Activated T-cell treated with anti-CD3 and anti-CD28 coated beads for 48 hours (primary cell): ENCODE results near the gene C2orf81.
"Not testable (repeated sequence)": the region's sequence is repeated elsewhere in the genome, so short reads cannot be mapped to it uniquely, and the experiment has no call there.

ENCODE experiments used
- DNase-seq: peaks from one replicate; pipeline ENCODE4 v3.0.0-alpha.2; 2020; ENCODE audit warnings: low read depth

The C2orf81 gene

GRCh38 chr2:74421221-74421870, at the start of gene C2orf81, which contains the start of gene WDR54:
TSS of gene C2orf81 (minus strand) at chr2:74421619. CDS start at chr2:74421560, 59 bp downstream.
TSS of gene WDR54 (plus strand) at chr2:74421730. CDS start at chr2:74422154, 424 bp downstream.
- peak; percentile 96 for DNase-seq

DNA sequence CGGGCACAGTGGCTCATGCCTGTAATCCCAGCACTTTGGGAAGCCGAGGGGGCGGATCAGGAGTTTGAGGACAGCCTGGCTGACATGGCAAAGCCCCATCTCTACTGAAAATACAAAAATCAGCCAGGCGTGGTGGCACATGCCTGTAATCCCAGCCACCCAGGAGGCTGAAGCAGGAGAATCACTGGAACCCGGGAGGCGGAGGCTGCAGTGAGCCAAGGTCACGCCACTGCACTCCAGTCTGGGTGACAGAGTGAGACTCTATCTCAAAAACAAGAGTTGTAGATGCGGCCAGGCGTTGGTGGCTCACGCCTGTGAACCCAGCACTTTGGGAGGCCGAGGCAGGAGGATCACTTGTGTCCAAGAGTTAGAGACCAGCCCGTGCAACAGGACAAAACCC, 49.3 kb upstream of the C2orf81 start:
- DNase-seq, result not testable (repeated sequence)

GRCh38 chr2:74464406-74464805, 43.0 kb upstream of the C2orf81 start:
- DNase-seq, result no peak

DNA sequence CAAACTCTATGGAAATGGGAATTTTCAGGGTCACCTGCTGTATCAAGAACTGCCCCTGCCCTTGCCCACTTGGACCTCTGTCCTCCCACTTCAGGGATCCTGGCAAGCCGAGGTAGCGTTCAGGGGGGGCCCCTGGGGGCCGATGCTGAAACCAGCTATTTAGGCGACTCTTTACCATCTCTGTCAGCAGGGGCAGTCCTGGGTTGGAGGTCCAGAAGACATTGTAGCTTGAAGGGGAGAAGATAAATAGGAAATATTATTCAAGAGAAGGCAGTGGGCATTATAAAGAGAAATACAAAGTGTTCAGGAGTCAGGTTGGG, 41.3 kb upstream of the C2orf81 start:
- DNase-seq, result no peak

DNA sequence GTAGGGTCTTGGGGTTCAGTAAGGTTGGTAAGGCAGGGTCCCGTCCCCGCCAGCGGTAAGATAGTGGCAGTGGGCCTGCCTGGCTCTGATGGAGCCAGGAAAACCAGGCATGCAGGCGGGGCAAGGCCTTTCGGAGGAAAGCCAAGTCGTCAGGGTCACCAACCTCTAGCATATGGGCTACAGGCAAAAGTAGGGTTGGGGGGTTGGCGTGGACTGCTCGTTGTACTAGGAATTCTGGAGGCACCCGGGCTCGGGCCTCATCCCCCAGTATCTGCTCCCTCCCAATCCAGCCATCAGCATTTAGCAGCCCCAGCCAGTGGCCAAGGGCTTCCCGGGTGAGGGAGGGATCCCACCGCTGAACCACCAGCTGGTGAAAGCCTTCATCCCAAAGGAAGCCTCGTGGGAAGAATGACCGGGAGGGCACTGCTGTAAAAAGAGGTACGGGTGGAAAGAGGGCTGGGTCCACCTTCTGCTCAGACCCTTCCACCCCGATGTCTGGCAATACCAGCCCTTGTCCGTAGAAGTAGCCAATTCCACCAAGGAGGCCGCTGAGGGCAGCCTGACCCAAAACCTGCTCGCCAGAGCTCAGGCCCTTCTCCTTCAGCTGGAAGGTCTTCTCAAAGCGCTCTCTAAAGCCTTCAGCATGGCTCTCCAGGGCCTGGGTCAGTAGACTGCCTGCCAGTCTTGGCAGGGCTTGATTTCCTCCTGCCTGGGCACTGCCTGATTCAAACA, 40.8 kb upstream of the C2orf81 start:
- no peak for DNase-seq

DNA sequence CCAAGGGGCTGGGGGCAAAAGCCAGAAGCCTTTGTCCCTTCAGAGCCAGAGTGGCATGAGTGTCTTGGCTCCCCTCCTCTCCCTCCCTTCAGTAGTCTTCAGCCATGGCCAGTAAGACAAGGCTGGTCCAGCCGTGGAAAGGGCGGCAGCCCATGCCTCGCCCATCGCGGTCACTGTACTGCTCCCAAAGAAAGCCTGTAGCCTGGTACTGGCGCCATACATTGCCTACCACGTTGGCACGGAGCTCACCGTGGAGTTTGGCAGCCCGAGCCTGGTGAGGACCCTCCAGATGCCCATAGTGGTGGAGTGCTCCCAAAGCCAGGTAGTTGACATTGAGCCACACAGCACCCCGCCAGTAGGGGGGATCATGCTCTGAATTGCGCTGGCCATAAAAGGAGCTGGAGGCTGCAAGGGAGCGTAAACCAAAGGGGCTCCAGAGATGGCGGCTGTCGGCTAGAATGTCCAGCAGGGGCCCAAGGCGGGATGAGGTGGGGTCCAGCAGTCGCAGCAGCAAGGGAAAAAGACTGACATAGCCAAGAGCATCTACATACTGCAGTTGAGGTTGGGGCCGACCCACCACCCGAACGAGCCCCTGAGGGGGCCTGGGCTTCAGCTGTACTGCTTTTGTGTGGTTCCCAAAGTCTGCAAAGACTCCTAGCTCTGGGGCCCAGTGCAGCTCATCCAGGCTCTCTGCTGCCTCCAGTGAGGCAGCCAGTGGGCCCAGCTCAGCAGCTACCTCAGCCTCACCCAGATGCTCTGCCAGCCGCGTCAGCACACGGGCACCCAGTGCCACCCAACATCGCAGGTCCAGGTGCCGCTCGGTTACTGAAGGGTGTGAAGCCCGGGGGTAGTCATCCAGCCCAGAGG, 40.0 kb upstream of the C2orf81 start:
- DNase-seq, result no peak

GRCh38 chr2:74460187-74460586, 38.8 kb upstream of the C2orf81 start:
- DNase-seq, result not testable (repeated sequence)

DNA sequence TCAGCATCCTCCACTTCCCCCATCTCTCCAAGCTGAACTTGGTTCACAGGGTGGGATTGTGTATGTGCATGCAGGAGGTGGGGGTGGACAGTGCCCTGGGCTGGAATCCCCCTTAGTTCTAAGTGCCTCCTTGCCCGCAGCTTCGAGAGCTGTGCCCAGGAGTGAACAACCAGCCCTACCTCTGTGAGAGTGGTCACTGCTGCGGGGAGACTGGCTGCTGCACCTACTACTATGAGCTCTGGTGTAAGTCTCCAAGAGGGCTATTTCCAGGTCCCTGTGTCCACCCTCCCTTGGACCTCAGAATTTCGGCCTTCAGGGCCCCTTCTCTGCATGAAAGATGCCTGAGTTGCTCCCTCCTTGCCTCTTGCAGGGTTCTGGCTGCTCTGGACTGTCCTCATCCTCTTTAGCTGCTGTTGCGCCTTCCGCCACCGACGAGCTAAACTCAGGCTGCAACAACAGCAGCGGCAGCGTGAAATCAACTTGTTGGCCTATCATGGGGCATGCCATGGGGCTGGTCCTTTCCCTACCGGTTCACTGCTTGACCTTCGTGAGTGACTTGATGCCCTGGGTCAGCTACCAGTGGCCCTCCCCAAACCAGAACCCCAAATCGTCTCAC, 38.2 kb upstream of the C2orf81 start:
- not testable (repeated sequence) for DNase-seq

DNA sequence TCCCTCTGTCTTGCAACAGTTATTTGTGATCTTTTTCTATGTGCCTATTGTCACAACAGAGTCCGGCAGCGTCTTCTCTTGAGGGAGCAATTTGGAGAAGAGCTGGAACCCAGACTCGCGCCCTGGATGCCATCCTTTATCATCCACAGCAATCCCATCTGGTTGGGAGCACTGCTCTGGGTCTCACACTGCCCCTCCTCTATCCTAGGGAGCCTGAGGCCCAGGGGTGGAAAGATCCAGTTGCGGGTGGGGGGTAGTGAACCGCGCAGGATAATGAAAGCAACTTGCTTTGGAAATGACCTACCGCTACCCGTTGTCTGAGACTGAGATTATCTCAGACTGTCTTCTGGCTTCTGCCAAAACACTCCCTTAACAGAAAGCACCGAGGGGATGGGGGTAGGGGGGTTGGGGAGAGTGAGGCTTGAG, 37.5 kb upstream of the C2orf81 start:
- no peak for DNase-seq

DNA sequence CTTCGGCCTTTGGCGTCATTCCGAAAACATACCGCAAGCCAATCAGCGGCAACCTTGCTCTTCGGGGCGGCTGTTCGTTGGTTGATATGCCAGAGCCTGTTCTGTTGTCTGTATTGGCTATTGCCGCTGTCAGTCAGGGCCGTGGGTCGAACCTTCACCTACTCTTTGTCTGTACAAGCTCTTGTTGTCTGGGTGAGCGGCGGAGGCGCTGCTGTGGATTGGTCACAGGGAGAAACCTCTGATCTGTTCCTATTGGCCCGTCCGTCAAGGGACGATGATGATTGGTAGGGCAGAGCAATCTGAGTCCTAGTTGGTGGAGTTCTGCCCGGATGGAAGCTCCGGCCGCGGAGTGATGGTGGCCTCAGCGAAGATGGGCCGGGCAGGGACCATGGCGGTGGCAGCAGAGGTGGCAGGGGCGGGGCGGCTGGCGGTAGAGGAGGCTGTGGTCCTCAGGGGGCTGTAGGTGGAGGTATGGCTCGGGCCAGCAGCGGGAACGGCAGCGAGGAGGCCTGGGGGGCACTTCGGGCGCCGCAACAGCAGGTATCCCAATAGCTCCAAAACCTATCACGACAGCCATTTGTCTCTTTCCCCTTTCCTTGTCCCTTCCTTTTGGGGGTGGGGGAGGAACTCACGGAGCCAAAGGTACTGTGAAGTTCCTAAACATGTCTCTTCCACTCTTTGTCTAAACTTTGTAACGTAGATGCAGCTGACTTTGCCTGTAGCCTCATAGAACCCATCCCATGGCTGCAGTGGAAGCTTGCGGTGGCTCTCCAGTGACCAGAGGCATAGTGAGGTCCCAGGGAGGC, 36.9 kb upstream of the C2orf81 start, which contains the start of gene WBP1:
TSS of gene WBP1 (plus strand) at position 307 of the 806 bp plus-strand sequence. CDS start at position 472, 165 bp downstream.
- DNase-seq, result peak; percentile 96

- peak; percentile 81 for DNase-seq
Observed at GRCh38 chr2:74457549-74458131, 36.2 kb upstream of the C2orf81 start.

DNA sequence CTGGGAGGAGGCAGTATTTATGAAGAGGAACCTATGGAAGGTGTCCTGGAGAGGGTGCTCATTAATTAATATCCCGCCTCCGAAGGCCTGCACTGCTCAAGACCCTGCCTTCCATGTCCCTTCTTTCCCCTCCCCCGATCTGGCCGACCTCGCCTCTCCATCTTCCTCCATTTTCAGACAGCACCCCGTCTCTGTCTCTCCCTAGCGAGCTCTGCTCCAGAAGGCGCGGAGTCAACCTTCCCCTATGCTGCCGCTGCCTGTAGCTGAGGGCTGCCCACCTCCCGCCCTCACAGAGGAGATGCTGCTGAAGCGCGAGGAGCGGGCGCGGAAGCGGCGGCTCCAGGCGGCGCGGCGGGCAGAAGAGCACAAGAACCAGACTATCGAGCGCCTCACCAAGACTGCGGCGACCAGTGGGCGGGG, 35.7 kb upstream of the C2orf81 start:
- DNase-seq, result no peak

GRCh38 chr2:74454654-74455511, 33.5 kb upstream of the C2orf81 start, which contains the start of gene INO80B:
TSS of gene INO80B (plus strand) at chr2:74455087. CDS start at chr2:74455117, 30 bp downstream.
- peak; percentile 95 for DNase-seq

- no peak for DNase-seq
Observed at GRCh38 chr2:74450570-74451190, 29.3 kb upstream of the C2orf81 start.

GRCh38 chr2:74448771-74449170, 27.4 kb upstream of the C2orf81 start:
- no peak for DNase-seq

GRCh38 chr2:74447230-74447999, 26.0 kb upstream of the C2orf81 start:
- no peak for DNase-seq

- DNase-seq, result no peak
Observed at GRCh38 chr2:74444498-74445318, 23.3 kb upstream of the C2orf81 start.
